Measurements from ENCODE around the gene SRSF9.

SRSF9 gene

DNA sequence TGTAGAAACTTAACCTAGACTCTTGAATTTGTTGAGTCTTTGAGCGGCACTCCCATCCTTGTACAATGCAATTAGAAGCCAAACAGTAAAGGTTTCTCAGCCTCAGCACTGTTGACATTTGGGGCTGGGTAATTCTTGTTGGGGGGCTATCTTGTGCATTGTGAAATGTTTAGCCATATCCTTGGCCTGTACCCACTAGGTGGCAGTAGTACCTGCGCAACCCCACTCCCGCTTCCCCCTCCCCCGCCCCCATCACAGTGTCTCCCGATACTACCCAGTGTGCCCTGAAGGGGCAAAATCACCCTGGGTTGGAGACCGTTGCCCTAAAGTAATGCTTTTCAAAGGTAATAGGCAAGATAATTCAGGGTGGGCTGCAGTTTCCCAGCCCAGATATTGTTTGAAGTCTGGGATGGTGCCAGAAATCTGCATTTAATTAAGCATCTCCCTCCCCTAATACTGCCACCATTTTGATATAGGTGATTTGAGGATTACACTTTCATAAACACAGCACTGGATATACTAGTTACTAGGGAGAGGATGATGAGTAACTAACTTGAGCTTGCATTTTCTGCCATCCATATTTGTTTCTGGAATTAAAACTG lies 29.8 kb downstream of the SRSF9 start:
- peak overlapping the region; percentile 70 for H3K4me2 ChIP-seq (ENCODE audit: low read length)
- H3K27ac ChIP-seq (ENCODE audit: low read depth, low read length) = no peak overlapping the region
- peaks cover 72% of the 10 kb centered on the region for H3K79me2 ChIP-seq (ENCODE audit: control insufficient read depth, low read length)
- no peak for TF ChIP-seq EZH2phosphoT487 (IDR thresholded peaks at IDR 0.05; ENCODE audit: borderline replicate concordance, low read length)
- TF ChIP-seq, protein P1, sequence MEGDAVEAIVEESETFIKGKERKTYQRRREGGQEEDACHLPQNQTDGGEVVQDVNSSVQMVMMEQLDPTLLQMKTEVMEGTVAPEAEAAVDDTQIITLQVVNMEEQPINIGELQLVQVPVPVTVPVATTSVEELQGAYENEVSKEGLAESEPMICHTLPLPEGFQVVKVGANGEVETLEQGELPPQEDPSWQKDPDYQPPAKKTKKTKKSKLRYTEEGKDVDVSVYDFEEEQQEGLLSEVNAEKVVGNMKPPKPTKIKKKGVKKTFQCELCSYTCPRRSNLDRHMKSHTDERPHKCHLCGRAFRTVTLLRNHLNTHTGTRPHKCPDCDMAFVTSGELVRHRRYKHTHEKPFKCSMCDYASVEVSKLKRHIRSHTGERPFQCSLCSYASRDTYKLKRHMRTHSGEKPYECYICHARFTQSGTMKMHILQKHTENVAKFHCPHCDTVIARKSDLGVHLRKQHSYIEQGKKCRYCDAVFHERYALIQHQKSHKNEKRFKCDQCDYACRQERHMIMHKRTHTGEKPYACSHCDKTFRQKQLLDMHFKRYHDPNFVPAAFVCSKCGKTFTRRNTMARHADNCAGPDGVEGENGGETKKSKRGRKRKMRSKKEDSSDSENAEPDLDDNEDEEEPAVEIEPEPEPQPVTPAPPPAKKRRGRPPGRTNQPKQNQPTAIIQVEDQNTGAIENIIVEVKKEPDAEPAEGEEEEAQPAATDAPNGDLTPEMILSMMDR (IDR thresholded peaks at IDR 0.05; ENCODE audit: low read depth, low read length, poor library complexity, severe bottlenecking) = peak; percentile 77
- peaks cover 25% of the 10 kb centered on the region for H3F3A ChIP-seq (ENCODE audit: control insufficient read depth, insufficient read depth)
- H3K4me3 ChIP-seq (ENCODE audit: low read length) = peak overlapping the region; percentile 82
- no peaks in the 10 kb centered on the region for H3K9me2 ChIP-seq (replicated peaks; ENCODE audit: control insufficient read depth, low read length)
- H3K27me3 ChIP-seq (ENCODE audit: control insufficient read depth, low read length) = no peaks in the 10 kb centered on the region
- H3K9me3 ChIP-seq (ENCODE audit: control insufficient read depth, insufficient read depth, low read length) = no peaks in the 10 kb centered on the region
- H4K20me1 ChIP-seq (ENCODE audit: control insufficient read depth, insufficient read depth, low read depth, low read length) = peaks cover 6% of the 10 kb centered on the region; the same call in 1 of the 2 replicates
- H3K4me1 ChIP-seq (ENCODE audit: control insufficient read depth, low read length) = peaks cover 28% of the 10 kb centered on the region
- H3K36me3 ChIP-seq (ENCODE audit: control insufficient read depth, low read length) = peaks cover 52% of the 10 kb centered on the region

DNA sequence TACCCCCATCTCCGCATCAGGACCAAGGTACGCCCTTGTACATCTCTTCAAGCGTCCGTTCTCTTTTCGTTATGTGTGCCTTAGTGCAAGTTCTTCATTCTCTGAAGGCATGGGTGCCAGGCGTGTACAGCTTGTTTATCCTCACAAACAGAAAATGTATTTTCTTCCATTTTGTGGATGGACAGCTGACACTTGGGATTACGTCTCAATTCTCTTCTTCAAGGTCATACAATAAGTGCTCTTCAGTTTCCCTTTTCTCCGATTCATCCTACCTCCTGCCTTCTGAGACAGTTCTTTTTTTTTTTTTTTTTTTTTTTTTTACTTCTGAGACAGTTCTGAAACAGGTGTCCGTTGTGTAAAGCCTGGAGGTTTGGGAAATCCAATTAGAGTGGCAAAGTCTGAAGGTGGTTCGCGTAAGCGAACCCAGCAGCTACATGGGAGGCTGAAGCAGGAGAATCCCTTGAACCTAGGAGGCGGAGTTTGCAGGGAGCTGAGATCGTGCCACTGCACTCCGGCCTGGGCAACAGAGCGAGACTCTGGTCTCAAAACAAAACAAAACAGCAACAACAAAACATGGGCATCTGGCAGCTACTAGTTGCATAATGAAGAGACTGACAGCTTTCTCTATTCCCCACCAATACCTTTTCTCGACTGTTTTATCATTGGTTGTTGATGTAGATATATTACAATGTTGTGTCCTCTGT lies 30.9 kb downstream of the SRSF9 start:
- H3K79me2 ChIP-seq (ENCODE audit: control insufficient read depth, low read length) = peaks cover 61% of the 10 kb centered on the region
- no peak for TF ChIP-seq EZH2phosphoT487 (IDR thresholded peaks at IDR 0.05; ENCODE audit: borderline replicate concordance, low read length)
- TF ChIP-seq, protein P1 (IDR thresholded peaks at IDR 0.05; ENCODE audit: low read depth, low read length, poor library complexity, severe bottlenecking) = no peak
- H3K9me3 ChIP-seq (ENCODE audit: control insufficient read depth, insufficient read depth, low read length) = no peaks in the 10 kb centered on the region
- H3F3A ChIP-seq (ENCODE audit: control insufficient read depth, insufficient read depth) = peaks cover 15% of the 10 kb centered on the region
- H3K9me2 ChIP-seq (replicated peaks; ENCODE audit: control insufficient read depth, low read length) = no peaks in the 10 kb centered on the region
- peaks cover 17% of the 10 kb centered on the region for H3K4me1 ChIP-seq (ENCODE audit: control insufficient read depth, low read length)
- peaks cover 41% of the 10 kb centered on the region for H3K36me3 ChIP-seq (ENCODE audit: control insufficient read depth, low read length)
- H3K4me2 ChIP-seq (ENCODE audit: low read length) = peak overlapping the region; percentile 70
- H3K27ac ChIP-seq (ENCODE audit: low read depth, low read length) = peak overlapping the region; percentile 80
- peaks cover 6% of the 10 kb centered on the region; the same call in 1 of the 2 replicates for H4K20me1 ChIP-seq (ENCODE audit: control insufficient read depth, insufficient read depth, low read depth, low read length)
- no peaks in the 10 kb centered on the region for H3K27me3 ChIP-seq (ENCODE audit: control insufficient read depth, low read length)
- peak overlapping the region; percentile 82 for H3K4me3 ChIP-seq (ENCODE audit: low read length)

DNA sequence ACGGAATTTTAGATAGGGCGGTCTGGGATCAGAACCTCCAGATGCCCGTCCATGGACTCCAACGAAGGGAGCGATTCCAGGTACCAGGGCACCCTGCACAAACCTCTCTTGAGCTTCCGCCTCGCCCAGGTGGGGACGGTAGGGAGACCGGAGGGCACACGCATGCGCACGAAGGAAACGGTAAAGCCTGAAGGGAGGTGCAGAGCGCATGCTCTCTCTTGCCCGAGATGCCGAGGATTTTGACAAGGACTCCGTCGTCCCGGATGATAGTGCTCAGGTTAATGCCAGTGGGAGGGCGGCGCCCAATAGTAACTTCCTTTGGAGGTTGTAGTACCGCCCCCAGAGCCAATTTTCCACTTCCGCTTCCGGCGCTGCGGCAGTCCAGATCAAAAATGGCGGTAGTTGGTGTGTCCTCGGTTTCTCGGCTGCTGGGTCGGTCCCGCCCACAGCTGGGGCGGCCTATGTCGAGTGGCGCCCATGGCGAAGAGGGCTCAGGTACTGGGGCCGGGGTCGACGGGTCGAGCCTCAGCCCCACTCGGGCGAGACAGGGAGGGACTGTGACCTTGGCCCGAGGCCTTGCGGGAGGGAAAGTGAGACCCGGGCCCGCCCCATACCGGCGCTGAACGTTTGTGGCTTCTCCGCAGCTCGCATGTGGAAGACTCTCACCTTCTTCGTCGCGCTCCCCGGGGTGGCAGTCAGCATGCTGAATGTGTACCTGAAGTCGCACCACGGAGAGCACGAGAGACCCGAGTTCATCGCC lies 31.6 kb downstream of the SRSF9 start, which contains the start of gene COX6A1:
Gene COX6A1 (plus strand): TSS at position 379 of the 760 bp plus-strand sequence. CDS start 14 bp downstream, at position 393.
- peak within 1 kb of the TSS; percentile 82 for H3K4me3 ChIP-seq (ENCODE audit: low read length)
- H3K9me2 ChIP-seq (replicated peaks; ENCODE audit: control insufficient read depth, low read length) = no peaks in the 10 kb centered on the region
- H3K27me3 ChIP-seq (ENCODE audit: control insufficient read depth, low read length) = no peaks in the 10 kb centered on the region
- H3F3A ChIP-seq (ENCODE audit: control insufficient read depth, insufficient read depth) = peaks cover 15% of the 10 kb centered on the region
- peaks cover 54% of the 10 kb centered on the region for H3K79me2 ChIP-seq (ENCODE audit: control insufficient read depth, low read length)
- H3K27ac ChIP-seq (ENCODE audit: low read depth, low read length) = peak within 1 kb of the TSS; percentile 80
- no peak for TF ChIP-seq EZH2phosphoT487 (IDR thresholded peaks at IDR 0.05; ENCODE audit: borderline replicate concordance, low read length)
- TF ChIP-seq, protein P1 (IDR thresholded peaks at IDR 0.05; ENCODE audit: low read depth, low read length, poor library complexity, severe bottlenecking) = no peak
- peak within 1 kb of the TSS; percentile 70 for H3K4me2 ChIP-seq (ENCODE audit: low read length)
- H3K9me3 ChIP-seq (ENCODE audit: control insufficient read depth, insufficient read depth, low read length) = no peaks in the 10 kb centered on the region
- H3K4me1 ChIP-seq (ENCODE audit: control insufficient read depth, low read length) = peaks cover 18% of the 10 kb centered on the region
- H3K36me3 ChIP-seq (ENCODE audit: control insufficient read depth, low read length) = peaks cover 34% of the 10 kb centered on the region
- H4K20me1 ChIP-seq (ENCODE audit: control insufficient read depth, insufficient read depth, low read depth, low read length) = peaks cover 6% of the 10 kb centered on the region; the same call in 1 of the 2 replicates

Data from DOHH2 (cell line).